Dendritic cell treated with granulocyte-macrophage colony-stimulating factor and Interleukin-4, amounts not matched to agents 40 ng/mL and 50 ng/mL, for 4 days (primary cell): Measurements from ENCODE around the gene TMIGD1.

Source experiments
- H3K27ac Mint-ChIP-seq: one replicate; pipeline ENCODE4 v1.8.0; 2022; ENCODE audit warnings: mild to moderate bottlenecking, mixed read lengths
- H3K27me3 Mint-ChIP-seq: one replicate; pipeline ENCODE4 v1.8.0; 2022; ENCODE audit warnings: mild to moderate bottlenecking, mixed read lengths
- H3K36me3 Mint-ChIP-seq: one replicate; pipeline ENCODE4 v1.8.0; 2022; ENCODE audit warnings: low read depth, mixed read lengths
- H3K4me1 Mint-ChIP-seq: one replicate; pipeline ENCODE4 v1.8.0; 2022; ENCODE audit warnings: low read depth, mixed read lengths
- H3K4me3 Mint-ChIP-seq: one replicate; pipeline ENCODE4 v1.8.0; 2022; ENCODE audit warnings: mild to moderate bottlenecking, moderate library complexity, mixed read lengths
- H3K9me3 Mint-ChIP-seq: one replicate; pipeline ENCODE4 v1.8.0; 2022; ENCODE audit warnings: mixed read lengths
- intact Hi-C: fragments of 100-400 bp; cut with micrococcal nuclease; formaldehyde crosslinking; loops from one replicate; pipeline ENCODE4 v1.15.0; 2022

TMIGD1 gene

DNA sequence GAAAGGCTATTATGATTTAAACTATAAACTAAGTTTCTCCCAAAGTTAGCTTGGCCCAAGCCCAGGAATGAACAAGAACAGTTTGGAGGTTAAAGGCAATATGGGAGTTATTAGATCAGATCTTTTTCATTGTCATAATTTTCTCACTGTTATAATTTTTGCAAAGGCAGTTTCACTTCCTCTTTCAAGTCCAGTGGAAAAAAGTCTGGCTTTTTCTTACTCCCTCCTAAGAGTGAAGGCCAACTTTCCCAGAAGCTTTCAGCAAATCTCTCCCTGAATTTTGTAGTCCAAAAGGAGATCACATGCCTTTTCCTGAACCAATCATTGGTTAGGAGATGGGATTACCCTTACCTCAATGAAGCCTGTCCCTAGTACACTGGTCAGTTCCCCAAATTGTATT is 33.0 kb downstream of the TMIGD1 start:
- Mint-ChIP-seq H3K27ac (peak overlapping the region; percentile 60), H3K4me1 (peaks cover 13% of the 10 kb centered on the region), H3K4me3 (no peak overlapping the region), H3K27me3 (peaks cover under 1% of the 10 kb centered on the region), H3K36me3 (no peaks in the 10 kb centered on the region), H3K9me3 (no peaks in the 10 kb centered on the region)
- intact Hi-C loops: no loop called here

DNA sequence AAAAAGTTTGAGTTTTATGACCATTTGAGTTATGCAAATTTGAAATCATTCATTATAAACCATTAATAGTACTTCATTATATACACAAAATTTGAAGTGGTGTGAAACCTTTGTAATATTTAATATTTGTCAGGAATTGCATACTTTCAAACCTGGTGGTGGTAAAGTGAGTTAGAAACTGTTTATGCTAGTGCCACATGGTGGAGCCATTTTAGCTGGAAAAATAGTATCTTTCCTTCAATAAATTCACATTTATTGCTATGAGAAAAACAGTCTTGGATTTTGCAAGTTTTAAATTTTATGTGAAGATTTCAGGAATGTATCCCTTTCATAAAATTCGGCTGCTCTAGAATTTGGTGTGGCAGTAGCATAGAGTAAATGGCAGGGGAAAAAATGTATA is 34.9 kb downstream of the TMIGD1 start:
- H3K4me3 Mint-ChIP-seq: no peak overlapping the region
- H3K4me1 Mint-ChIP-seq: peaks cover 13% of the 10 kb centered on the region
- no peak overlapping the region for H3K27ac Mint-ChIP-seq
- no peaks in the 10 kb centered on the region for H3K36me3 Mint-ChIP-seq
- H3K27me3 Mint-ChIP-seq: peaks cover 2% of the 10 kb centered on the region
- no peaks in the 10 kb centered on the region for H3K9me3 Mint-ChIP-seq
- intact Hi-C loops: no loop called here

- H3K27ac Mint-ChIP-seq: no peak overlapping the region
- H3K36me3 Mint-ChIP-seq: no peaks in the 10 kb centered on the region
- no peaks in the 10 kb centered on the region for H3K9me3 Mint-ChIP-seq
- no peak overlapping the region for H3K4me3 Mint-ChIP-seq
- intact Hi-C loops: no loop called here
- peaks cover 2% of the 10 kb centered on the region for H3K27me3 Mint-ChIP-seq
- peaks cover 13% of the 10 kb centered on the region for H3K4me1 Mint-ChIP-seq
These were observed 36.1 kb downstream of the TMIGD1 start for GRCh38 chr17:30297715-30298114.

DNA sequence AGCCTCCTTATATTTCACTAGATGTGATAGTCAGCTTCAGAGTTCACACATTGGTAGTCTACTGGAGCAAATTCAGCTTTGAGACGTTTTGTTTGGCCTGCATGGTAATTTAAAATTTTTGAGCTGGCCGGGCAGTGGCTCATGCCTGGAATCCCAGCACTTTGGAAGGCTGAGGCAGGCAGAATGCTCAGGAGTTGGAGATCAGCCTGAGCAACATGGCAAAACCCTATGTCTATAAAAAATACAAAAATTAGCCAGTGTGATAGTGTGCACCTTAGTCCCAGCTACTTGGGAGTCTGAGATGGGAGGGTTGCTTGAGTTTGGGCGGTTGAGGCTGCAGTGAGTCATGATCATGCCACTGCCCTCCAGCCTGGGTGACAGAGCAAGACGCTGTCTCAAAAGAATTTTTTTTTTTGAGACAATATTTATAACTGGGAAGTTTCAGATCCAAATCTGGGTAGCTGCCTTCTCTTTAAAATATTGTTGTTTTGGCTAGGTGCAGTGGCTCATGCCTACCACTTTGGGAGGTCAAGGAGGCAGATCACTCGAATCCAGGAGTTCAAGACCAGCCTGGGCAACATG is 37.3 kb downstream of the TMIGD1 start:
- peaks cover 3% of the 10 kb centered on the region for H3K36me3 Mint-ChIP-seq
- no peak overlapping the region for H3K27ac Mint-ChIP-seq
- H3K4me1 Mint-ChIP-seq: peaks cover 13% of the 10 kb centered on the region
- H3K27me3 Mint-ChIP-seq: peaks cover 2% of the 10 kb centered on the region
- intact Hi-C loops: no loop called here
- H3K9me3 Mint-ChIP-seq: no peaks in the 10 kb centered on the region
- no peak overlapping the region for H3K4me3 Mint-ChIP-seq

- Mint-ChIP-seq H3K36me3 (peaks cover 14% of the 10 kb centered on the region), H3K27ac (peak overlapping the region; percentile 67), H3K9me3 (no peaks in the 10 kb centered on the region), H3K27me3 (peaks cover 4% of the 10 kb centered on the region), H3K4me3 (peak overlapping the region; percentile 82), H3K4me1 (peaks cover 9% of the 10 kb centered on the region)
- intact Hi-C loops: loop anchor here (5.0 kb wide), 1 partner anchor 90 kb away; no protein-coding TSS in a partner anchor
These were observed 41.5 kb downstream of the TMIGD1 start for GRCh38 chr17:30292286-30292858.

DNA sequence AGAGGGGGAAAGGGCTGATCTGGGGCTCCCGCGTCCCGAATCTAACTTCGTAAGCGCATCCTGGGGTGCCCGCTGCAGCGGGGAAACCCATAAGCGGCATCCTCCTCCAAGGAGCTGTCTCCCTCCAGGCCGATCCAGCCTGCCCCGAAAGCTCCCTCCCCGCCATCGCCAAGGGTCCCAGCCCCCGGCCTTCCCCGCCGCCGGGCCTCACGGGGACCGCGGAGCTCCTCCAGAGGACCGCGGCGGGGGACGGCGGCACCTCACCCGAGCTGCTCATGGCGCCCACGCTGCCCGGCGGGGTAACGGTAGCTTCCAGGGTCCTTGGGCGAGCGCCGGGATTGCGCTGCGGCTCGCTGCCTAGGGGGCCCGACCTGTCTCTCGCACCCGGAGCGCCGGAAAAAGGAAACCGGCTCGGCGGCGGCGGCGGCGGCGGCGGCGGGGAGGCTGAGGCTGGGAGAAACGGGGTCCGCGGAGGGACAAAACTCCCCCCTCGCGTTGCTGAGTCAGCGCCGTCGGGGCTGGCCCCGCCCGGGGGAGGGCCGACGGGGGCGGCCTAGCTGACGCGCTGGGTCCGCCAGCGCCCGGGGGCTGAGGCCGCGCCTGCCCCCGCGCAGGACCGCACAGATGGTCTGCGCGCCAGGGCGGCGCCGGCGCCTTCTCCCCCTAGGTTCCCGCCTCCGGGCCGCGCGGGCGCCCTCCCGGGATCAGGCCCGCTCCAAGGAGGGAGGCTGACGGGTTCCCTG is 42.1 kb downstream of the TMIGD1 start, which contains the start of gene BLMH:
Gene BLMH (minus strand): TSS at position 402 of the 743 bp plus-strand sequence. CDS start 125 bp downstream, at position 277.
- H3K27me3 Mint-ChIP-seq: peaks cover 4% of the 10 kb centered on the region
- intact Hi-C loops: loop anchor here (5.0 kb wide), 1 partner anchor 91 kb away; no protein-coding TSS in a partner anchor
- peak within 1 kb of the TSS; percentile 82 for H3K4me3 Mint-ChIP-seq
- H3K27ac Mint-ChIP-seq: peak within 1 kb of the TSS; percentile 67
- no peaks in the 10 kb centered on the region for H3K9me3 Mint-ChIP-seq
- H3K36me3 Mint-ChIP-seq: peaks cover 20% of the 10 kb centered on the region
- peaks cover 5% of the 10 kb centered on the region for H3K4me1 Mint-ChIP-seq

GRCh38 chr17:30290696-30291542 is 42.9 kb downstream of the TMIGD1 start:
- Mint-ChIP-seq H3K4me1 (peaks cover 5% of the 10 kb centered on the region), H3K36me3 (peaks cover 26% of the 10 kb centered on the region), H3K27me3 (peaks cover 4% of the 10 kb centered on the region), H3K4me3 (peak overlapping the region; percentile 82), H3K27ac (peak overlapping the region; percentile 67), H3K9me3 (no peaks in the 10 kb centered on the region)
- intact Hi-C loops: loop anchor here (5.0 kb wide), 1 partner anchor 91 kb away; no protein-coding TSS in a partner anchor

- H3K27me3 Mint-ChIP-seq: peaks cover 3% of the 10 kb centered on the region
- H3K4me3 Mint-ChIP-seq: no peak overlapping the region
- intact Hi-C loops: loop anchor here (5.0 kb wide), 1 partner anchor 92 kb away; no protein-coding TSS in a partner anchor
These were observed 43.8 kb downstream of the TMIGD1 start for GRCh38 chr17:30290077-30290476.

GRCh38 chr17:30279156-30279555 is 54.7 kb downstream of the TMIGD1 start:
- intact Hi-C loops: no loop called here
- Mint-ChIP-seq H3K27me3 (no peaks in the 10 kb centered on the region), H3K9me3 (no peaks in the 10 kb centered on the region), H3K36me3 (peaks cover 81% of the 10 kb centered on the region), H3K4me3 (no peak overlapping the region), H3K4me1 (no peaks in the 10 kb centered on the region), H3K27ac (no peak overlapping the region)

More at GRCh38 chr17:30290077-30290476, 43.8 kb downstream of the TMIGD1 start:
- no peak overlapping the region for H3K27ac Mint-ChIP-seq
- no peaks in the 10 kb centered on the region for H3K9me3 Mint-ChIP-seq
- H3K36me3 Mint-ChIP-seq: peaks cover 34% of the 10 kb centered on the region
- H3K4me1 Mint-ChIP-seq: peaks cover 5% of the 10 kb centered on the region

DNA sequence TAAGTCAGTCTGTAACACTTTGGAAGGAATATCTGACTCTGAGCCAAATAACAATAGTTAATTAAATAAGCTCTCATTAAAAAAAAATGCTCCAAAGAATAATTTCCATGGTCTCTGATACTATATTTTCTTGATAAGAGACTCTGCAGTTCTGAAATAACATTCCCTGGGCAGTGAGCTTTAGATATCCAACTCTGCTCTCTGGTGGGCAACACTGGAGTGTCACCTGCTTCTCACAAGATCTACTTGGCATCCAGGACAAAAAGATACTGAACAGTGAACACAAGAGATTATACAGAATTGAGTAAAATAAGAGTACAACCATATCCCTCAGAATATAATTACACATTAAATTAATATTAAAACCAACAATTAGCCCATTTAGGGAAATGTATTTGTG is 55.8 kb downstream of the TMIGD1 start:
- intact Hi-C loops: no loop called here
- Mint-ChIP-seq H3K27ac (no peak overlapping the region), H3K36me3 (peaks cover 81% of the 10 kb centered on the region)

DNA sequence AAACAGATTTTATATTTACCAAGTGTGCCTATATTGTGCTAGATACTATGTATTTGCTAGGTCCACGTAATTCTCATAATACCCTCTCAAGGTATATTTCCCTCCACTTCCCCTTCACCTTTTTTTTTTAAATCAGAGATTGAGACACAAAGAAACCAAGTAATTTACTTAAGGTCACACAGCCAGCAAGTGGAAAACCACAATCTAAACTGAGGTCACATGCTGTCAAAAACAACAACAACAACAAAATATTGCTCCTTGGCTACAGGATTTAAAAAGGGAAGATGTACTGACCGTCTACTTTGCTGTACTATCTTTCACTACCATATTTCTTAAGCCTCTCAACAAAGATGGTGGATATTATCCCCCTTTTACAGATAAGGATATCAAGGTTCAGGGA is 57.9 kb downstream of the TMIGD1 start:
- Mint-ChIP-seq H3K9me3 (no peaks in the 10 kb centered on the region), H3K4me1 (no peaks in the 10 kb centered on the region), H3K36me3 (peaks cover 83% of the 10 kb centered on the region), H3K27me3 (no peaks in the 10 kb centered on the region), H3K27ac (no peak overlapping the region), H3K4me3 (no peak overlapping the region)
- intact Hi-C loops: no loop called here

More for the DNA sequence above, 55.8 kb downstream of the TMIGD1 start:
- no peaks in the 10 kb centered on the region for H3K4me1 Mint-ChIP-seq
- H3K9me3 Mint-ChIP-seq: no peaks in the 10 kb centered on the region
- no peak overlapping the region for H3K4me3 Mint-ChIP-seq
- H3K27me3 Mint-ChIP-seq: no peaks in the 10 kb centered on the region

GRCh38 chr17:30274887-30275286 is 59.0 kb downstream of the TMIGD1 start:
- intact Hi-C loops: no loop called here
- H3K4me3 Mint-ChIP-seq: no peak overlapping the region
- no peaks in the 10 kb centered on the region for H3K27me3 Mint-ChIP-seq
- H3K9me3 Mint-ChIP-seq: no peaks in the 10 kb centered on the region
- no peaks in the 10 kb centered on the region for H3K4me1 Mint-ChIP-seq
- H3K27ac Mint-ChIP-seq: no peak overlapping the region
- peaks cover 83% of the 10 kb centered on the region for H3K36me3 Mint-ChIP-seq

GRCh38 chr17:30273373-30273772 is 60.5 kb downstream of the TMIGD1 start:
- no peaks in the 10 kb centered on the region for H3K9me3 Mint-ChIP-seq
- no peaks in the 10 kb centered on the region for H3K4me1 Mint-ChIP-seq
- H3K27me3 Mint-ChIP-seq: no peaks in the 10 kb centered on the region
- intact Hi-C loops: no loop called here
- H3K27ac Mint-ChIP-seq: no peak overlapping the region
- H3K36me3 Mint-ChIP-seq: peaks cover 79% of the 10 kb centered on the region
- no peak overlapping the region for H3K4me3 Mint-ChIP-seq
